HG02970 (cell line): Measurements from ENCODE around the gene TOR1AIP2.

ENCODE experiments used
- ATAC-seq: cut with Tn5 transposase; IDR thresholded peaks from one replicate; pipeline ENCODE4 v1.9.1; 2021; ENCODE audit warnings: mild to moderate bottlenecking, moderate library complexity, moderate number of reproducible peaks; ENCODE audit not compliant: unreplicated experiment, low FRiP score

TOR1AIP2 gene

GRCh38 chr1:179877586-179878265 is at the start of gene TOR1AIP2:
Gene TOR1AIP2, minus strand, starts transcription at chr1:179877803. Its CDS starts 25,138 bp downstream, at chr1:179852665.
- peak; percentile 39 for ATAC-seq

GRCh38 chr1:179926850-179927205 is 49.2 kb upstream of the TOR1AIP2 start:
- no peak for ATAC-seq

- ATAC-seq, result no peak
These were observed 48.6 kb upstream of the TOR1AIP2 start for GRCh38 chr1:179925922-179926849.

- ATAC-seq, result no peak
These were observed 47.7 kb upstream of the TOR1AIP2 start for GRCh38 chr1:179925302-179925701.

GRCh38 chr1:179924268-179924667 is 46.7 kb upstream of the TOR1AIP2 start:
- no peak for ATAC-seq

GRCh38 chr1:179923029-179923428 is 45.4 kb upstream of the TOR1AIP2 start:
- no peak for ATAC-seq

- no peak for ATAC-seq
These were observed 44.6 kb upstream of the TOR1AIP2 start for GRCh38 chr1:179921981-179922872.

- no peak for ATAC-seq
These were observed 43.9 kb upstream of the TOR1AIP2 start for GRCh38 chr1:179921472-179921871.

GRCh38 chr1:179917601-179918429 is 40.2 kb upstream of the TOR1AIP2 start:
- no peak for ATAC-seq

- no peak for ATAC-seq
These were observed 34.2 kb upstream of the TOR1AIP2 start for GRCh38 chr1:179911812-179912211.

- no peak for ATAC-seq
These were observed 33.3 kb upstream of the TOR1AIP2 start for GRCh38 chr1:179910934-179911333.

GRCh38 chr1:179889589-179889988 is 12.0 kb upstream of the TOR1AIP2 start:
- ATAC-seq, result no peak

- no peak for ATAC-seq
These were observed 10.5 kb upstream of the TOR1AIP2 start for GRCh38 chr1:179888071-179888470.

- no peak for ATAC-seq
These were observed 6.1 kb upstream of the TOR1AIP2 start for GRCh38 chr1:179883745-179884138.

GRCh38 chr1:179883040-179883744 is 5.6 kb upstream of the TOR1AIP2 start:
- ATAC-seq, result no peak

- peak; percentile 81 for ATAC-seq
These were observed 4.8 kb upstream of the TOR1AIP2 start, which contains the start of gene TOR1AIP1 for GRCh38 chr1:179882253-179883039. Gene TOR1AIP1, plus strand, starts transcription at chr1:179882285. Its CDS starts 218 bp downstream, at chr1:179882503.

GRCh38 chr1:179881642-179882252 is 4.1 kb upstream of the TOR1AIP2 start:
- ATAC-seq, result no peak

GRCh38 chr1:179879797-179880196 is 2.2 kb upstream of the TOR1AIP2 start:
- no peak for ATAC-seq
